GM21825 (cell line): Measurements from ENCODE around the gene AKAP13.

ENCODE experiments used
- ATAC-seq: cut with Tn5 transposase; IDR thresholded peaks from one replicate; pipeline ENCODE4 v1.9.1; 2021; ENCODE audit warnings: mild to moderate bottlenecking, moderate library complexity; ENCODE audit not compliant: unreplicated experiment

Gene AKAP13

DNA sequence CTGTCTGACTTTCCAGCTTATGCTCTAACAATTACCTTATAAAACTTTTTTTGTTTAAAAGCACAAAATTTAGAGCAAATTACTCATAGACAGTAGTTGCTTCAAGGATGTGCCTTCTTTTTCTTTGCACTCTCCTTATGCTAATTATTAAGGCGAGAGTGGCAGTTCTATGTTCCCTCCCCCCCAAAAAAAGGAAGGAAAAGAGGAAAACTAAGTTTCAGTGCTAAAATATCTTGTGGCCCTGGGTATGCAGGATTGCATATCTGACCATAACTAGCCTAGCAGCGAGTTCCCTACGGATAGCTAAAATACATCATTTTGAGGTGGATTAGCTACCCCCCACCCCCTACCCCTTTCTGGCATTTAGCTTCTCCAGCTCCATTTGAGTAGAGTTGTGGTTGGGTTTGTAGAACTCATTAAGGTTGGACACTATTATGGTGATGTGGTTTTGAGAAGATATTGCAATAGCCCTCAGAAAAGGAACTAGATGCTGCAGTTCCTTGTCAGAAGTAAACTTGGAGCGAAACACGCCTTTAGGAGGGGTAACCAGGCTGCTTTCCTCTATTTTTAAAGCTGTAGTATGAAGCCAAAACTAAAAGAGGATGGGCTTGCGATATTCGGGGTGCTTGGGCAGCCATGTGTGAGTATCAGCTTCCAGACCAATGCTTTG, 174.6 kb downstream of the AKAP13 start:
- ATAC-seq, result peak; percentile 45

DNA sequence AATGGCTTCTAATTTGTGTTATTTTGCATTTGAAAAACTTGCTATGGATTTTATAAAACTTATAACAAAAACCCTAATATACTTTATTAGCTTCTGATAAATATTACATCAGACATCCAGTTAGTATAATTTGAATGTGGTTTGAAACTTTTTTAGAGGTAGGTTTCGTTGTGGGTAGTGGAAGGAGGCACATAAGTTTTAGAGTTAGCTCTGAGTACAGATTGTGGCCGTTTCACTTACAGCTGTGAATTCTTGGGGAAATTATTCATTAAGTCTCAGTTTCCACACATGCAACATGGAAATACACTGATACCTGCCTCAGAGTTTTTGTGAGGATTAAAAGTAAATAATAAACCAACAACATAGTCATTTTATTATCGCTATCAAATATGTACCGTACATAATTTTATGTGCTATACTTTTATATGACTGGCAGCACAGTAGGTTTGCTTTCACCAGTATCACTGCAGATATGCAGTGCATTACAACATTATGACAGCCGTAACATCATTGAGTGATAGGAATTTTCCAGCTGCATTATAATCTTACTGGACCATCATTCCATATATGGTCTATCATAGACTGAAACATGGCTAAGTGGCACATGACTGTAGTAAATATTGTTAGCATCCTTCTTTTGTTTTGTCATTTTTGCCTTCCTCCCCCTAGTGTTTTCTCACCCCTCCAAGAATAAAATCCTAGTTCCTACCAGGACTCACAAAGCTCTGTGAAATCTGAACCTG, 175.6 kb downstream of the AKAP13 start:
- ATAC-seq, result peak; percentile 65

DNA sequence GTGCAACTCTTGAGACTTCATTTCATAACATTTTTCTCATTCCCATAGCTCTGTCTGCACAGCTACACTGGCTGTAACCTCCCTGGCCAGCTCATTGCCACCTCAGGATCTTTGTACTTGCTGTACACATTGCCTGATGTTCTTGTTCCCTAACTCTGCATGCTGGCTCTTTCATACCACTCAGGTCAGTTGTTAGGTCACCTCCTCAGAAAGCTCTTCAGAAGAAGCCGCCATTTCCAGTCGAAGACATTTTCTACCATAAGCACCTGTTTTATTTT, 176.2 kb downstream of the AKAP13 start:
- ATAC-seq, result no peak

DNA sequence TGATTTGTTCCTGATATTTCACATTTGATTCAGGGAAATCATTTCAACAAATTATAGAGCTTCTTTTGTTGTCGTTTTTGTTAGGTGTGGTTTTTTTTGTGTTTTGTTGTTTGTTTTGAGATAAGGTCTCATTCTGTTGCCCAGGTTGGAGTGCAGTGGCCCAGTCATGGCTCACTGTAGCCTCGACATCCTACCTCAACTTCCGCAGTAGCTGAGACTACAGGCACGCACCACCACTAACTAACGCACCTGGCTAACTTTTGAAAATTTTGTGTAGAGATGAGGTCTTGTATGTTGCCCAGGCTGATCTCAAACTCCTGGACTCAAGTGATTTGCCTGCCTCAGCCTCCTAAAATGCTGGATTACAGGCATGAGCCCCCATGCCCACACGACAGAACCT, 177.0 kb downstream of the AKAP13 start:
- no peak for ATAC-seq

DNA sequence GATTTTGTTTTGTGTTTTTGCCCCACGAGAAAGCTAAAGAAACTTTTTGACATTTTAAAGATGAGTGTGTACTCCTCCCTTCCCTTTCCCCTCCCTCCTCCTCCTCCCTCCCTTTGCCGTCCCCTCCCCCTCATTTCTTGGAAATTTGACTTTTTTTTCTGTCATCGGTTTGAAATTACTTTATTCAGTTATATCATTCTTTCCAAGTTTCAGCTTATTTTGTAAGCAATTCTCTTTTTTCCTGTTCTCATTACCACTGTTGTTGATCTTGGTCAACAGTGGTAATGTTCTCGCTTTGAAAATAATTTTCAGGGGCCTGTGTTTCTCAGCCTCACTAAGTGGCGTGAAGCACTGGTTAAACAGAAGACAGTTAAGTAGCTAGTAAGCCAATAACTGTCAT, 178.4 kb downstream of the AKAP13 start:
- no peak for ATAC-seq

DNA sequence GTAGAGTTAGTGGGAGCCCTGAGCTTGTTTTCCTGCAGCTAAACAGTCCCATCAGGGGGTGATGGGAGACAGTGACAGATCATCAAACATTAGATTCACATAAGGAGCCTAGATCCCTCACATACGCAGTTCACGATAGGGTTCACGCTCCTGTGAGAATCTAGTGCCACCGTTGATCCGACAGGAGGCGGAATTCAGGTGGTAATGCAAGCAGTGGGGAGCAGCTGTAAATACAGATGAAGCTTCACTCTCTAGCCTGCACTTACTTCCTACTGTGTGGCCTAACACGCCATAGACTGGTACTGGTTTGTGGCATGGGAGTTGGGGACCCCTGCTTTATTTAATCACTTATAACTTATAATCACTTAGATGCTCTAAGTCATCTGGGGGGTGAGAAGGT, 179.1 kb downstream of the AKAP13 start:
- ATAC-seq, result no peak

DNA sequence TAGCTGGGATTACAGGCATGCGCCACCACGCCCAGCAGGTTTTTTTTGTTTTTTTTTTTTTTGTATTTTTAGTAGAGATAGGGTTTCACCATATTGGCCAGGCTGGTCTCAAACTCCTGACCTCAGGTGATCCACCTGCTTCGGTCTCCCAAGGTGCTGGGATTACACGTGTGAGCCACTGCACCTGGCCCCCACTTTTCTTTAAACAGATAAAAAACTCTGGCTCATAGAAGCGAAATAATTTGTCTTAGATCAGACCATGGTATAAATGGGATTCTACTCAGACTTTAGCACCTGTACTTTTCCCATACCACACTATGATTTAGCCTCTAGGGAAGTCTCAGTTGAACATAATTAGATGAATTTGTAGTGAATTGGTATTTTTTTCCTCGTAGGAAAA, 182.4 kb downstream of the AKAP13 start:
- no peak for ATAC-seq

DNA sequence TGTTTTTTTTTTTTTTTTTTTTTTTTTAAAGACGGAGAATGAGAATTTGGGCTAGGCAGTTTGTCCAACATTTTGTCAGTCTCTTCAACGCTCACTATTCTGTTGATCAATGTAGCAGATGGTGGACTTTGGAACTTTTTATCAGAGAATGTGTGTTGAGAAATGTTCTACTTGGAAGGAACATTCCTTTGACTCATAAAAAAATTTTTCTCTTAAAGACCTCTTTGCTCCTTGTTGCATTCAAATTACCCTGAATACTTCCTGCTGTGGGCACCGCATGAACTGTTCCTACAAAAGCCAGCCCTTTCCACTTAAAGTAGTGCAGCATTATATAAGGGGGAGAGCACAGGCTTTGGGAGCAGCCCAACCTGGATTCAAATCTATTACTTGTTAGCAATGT, 182.9 kb downstream of the AKAP13 start:
- ATAC-seq, result no peak

DNA sequence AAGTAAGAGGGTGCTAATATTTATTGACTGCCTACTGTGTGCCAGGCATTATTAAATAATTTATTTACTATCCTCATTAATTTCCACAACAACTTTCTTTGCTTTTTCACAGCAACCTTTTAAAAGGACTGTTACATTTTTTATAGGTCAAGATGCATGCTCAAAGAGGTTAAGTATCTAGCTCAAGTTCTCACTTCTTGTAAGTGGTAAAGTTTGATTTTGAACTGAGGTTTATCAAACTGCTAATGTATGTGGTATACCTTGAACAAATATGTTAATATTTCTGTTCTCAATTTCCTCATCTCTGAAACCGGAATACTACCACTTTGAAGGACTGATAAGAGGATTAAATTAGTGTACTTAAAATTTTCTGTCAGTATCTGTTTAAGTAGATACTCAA, 183.3 kb downstream of the AKAP13 start:
- no peak for ATAC-seq

DNA sequence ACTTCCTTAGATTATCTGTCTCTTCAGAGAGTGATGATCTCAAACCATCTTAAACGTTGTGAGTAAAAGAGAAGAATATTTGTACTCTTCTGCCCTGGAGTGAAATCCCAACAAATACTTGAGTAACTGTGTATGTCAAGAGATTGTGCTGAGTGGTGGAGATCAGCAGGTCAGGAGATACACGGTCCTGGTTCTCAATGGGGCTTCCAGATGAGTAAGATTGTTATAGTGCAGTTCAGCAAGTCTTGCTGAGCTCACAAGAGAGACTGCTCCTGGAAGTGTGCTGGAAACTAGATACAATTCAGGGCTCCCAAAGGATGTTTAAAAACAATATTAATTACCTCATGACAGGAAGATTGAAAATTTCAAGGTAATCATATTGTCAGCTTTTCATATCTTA, 184.3 kb downstream of the AKAP13 start:
- no peak for ATAC-seq

DNA sequence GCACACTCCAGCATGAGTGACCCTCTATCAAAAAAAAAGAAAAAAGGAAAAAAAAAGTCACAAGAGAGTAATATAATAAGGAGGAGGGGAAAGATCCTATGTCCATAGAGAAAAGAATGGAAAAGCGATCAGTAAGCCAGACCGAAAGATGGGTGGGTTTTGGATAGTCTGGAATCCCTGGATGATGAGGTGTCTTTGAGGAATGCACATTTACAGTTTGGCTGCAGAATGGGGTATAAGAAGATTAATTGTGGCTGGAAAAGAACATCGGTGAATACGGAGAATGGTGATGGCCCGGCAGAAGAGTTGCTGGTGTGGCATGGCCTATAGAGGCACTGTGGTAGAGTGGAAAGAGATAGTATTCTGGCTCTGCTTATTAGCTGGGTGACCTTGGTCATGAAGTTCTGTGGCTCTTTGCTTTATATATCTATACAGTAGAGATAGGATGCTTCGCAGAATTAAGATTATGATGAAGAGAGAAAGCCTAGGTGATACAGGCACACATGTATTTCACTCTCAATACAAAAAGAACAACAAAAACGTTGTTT, 187.9 kb downstream of the AKAP13 start:
- no peak for ATAC-seq

DNA sequence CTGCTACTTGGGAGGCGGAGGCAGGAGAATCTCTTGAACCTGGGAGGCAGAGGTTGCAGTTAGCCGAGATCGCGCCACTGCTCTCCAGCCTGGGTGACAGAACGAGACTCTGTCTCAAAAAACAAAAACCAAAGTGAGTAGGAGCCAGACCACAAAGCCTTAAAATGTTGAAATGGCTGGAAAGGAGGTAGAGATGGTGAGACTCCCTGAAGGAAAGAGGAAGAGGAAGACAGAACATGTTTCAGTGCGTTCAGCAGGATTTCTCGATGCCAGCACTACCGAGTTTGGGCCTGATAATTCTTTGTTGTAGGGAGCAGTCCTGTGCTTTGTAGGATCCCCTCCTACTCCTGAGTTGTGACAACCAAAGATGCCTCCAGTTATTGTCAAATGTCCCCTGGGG, 189.9 kb downstream of the AKAP13 start:
- ATAC-seq, result no peak

DNA sequence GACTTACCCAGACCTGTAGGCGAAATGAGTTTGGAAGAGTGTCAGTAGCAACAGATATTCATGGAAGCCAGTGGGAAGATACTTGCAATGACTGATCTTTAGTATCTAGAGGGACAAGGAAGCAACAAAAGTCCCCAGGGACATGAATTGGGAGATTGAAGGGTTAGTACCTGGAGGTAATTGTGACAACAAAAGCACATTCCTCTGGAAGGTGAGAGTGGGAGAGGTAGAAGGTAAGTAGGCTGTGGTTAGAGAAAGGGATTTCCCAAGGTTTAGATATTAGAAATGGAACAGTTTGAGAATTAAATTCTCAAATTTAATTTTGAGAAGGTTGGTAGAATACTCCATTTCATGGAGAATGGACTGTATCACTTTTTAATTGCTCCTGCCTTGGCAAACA, 191.4 kb downstream of the AKAP13 start:
- no peak for ATAC-seq

DNA sequence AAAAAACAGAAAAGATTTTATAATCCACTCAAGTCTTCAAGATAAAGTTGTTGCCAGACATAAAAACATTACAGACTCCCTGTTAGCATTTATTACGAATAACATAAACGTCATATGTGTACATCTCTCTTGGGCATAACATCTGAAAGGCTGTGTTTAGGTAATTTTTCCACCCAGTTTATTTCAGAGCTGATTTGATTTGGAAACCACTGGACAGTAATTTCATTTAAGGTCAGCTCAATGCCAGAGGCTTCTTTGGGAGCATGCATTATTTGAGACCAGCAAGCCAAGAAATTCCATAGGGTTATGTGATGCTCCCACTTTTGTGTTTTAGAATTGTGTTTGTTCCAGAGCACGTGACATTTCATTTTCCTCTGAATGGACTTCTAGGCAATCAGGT, 196.0 kb downstream of the AKAP13 start:
- ATAC-seq, result no peak

DNA sequence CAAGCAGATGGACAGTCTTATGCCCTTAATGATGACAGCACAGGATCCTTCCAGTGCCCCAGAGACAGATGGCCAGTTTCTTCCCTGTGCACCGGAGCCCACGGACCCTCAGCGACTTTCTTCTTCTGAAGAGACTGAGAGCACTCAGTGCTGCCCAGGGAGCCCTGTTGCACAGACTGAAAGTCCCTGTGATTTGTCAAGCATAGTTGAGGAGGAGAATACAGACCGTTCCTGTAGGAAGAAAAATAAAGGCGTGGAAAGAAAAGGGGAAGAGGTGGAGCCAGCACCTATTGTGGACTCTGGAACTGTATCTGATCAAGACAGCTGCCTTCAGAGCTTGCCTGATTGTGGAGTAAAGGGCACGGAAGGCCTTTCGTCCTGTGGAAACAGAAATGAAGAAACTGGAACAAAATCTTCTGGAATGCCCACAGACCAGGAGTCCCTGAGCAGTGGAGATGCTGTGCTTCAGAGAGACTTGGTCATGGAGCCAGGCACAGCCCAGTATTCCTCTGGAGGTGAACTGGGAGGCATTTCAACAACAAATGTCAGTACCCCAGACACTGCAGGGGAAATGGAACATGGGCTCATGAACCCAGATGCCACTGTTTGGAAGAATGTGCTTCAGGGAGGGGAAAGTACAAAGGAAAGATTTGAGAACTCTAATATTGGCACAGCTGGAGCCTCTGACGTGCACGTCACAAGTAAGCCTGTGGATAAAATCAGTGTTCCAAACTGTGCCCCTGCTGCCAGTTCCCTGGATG, 198.7 kb downstream of the AKAP13 start:
- ATAC-seq, result no peak

DNA sequence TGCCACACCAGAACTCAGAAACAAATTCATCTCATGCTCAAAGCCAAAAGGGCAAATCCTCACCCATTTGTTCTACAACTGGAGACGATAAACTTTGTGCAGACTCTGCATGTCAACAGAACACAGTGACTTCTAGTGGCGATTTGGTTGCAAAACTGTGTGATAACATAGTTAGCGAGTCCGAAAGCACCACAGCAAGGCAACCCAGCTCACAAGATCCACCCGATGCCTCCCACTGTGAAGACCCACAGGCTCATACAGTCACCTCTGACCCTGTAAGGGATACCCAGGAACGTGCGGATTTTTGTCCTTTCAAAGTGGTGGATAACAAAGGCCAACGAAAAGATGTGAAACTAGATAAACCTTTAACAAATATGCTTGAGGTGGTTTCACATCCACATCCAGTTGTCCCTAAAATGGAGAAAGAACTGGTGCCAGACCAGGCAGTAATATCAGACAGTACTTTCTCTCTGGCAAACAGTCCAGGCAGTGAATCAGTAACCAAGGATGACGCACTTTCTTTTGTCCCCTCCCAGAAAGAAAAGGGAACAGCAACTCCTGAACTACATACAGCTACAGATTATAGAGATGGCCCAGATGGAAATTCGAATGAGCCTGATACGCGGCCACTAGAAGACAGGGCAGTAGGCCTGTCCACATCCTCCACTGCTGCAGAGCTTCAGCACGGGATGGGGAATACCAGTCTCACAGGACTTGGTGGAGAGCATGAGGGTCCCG, 199.7 kb downstream of the AKAP13 start:
- ATAC-seq, result no peak

DNA sequence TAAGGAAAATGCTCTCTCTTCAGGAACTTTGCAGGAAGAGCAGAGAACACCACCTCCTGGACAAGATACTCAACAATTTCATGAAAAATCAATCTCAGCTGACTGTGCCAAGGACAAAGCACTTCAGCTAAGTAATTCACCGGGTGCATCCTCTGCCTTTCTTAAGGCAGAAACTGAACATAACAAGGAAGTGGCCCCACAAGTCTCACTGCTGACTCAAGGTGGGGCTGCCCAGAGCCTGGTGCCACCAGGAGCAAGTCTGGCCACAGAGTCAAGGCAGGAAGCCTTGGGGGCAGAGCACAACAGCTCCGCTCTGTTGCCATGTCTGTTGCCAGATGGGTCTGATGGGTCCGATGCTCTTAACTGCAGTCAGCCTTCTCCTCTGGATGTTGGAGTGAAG, 200.5 kb downstream of the AKAP13 start:
- peak; percentile 23 for ATAC-seq

DNA sequence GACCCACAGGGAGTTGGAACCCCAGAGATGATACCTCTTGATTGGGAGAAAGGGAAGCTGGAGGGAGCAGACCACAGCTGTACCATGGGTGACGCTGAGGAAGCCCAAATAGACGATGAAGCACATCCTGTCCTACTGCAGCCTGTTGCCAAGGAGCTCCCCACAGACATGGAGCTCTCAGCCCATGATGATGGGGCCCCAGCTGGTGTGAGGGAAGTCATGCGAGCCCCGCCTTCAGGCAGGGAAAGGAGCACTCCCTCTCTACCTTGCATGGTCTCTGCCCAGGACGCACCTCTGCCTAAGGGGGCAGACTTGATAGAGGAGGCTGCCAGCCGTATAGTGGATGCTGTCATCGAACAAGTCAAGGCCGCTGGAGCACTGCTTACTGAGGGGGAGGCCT, 201.1 kb downstream of the AKAP13 start:
- no peak for ATAC-seq

DNA sequence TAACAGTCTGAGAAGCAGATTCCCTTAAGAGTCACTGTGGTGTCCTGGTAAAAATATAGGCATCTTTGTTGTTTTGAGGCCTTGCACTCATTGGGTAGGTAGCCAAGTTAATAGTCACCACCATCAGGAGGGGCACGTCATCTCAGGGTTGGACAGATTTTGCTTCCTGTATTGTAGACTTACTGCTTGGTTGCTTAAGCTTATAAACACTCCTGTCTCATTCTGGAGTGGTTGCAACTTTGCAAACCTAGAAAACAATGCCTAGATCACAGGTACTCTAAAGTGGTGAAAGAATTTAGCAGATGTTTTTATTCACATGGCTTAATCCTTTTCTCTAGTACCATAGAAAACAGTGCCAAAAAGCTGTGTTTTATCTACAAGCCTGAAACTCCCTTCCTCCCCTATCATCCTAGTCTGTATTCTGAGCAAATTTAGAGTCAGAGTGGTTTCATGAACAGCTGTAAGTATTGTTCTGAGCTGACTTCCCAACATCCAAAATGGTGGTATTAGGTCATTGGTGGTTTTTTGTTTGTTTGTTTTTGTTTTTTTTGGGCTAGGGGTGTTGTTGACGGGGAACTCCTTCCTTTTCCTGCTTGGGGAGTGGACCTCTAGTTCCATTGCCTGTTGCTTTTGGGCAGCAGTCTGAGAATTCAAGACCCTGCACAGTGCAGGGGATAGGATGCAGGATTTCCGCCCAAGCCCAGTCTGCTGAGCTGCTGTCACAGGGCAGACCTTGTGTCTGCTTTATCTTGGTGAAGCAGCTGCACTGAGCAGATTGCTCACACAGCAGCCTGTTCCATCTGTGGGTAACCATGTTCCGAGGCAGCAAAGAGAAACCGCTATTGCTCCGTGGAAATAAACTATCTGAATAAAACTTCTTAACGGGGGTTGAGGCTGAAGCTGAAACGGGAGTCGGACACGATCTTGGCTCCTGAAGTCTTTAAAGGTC, 202.0 kb downstream of the AKAP13 start:
- peak; percentile 47 for ATAC-seq

DNA sequence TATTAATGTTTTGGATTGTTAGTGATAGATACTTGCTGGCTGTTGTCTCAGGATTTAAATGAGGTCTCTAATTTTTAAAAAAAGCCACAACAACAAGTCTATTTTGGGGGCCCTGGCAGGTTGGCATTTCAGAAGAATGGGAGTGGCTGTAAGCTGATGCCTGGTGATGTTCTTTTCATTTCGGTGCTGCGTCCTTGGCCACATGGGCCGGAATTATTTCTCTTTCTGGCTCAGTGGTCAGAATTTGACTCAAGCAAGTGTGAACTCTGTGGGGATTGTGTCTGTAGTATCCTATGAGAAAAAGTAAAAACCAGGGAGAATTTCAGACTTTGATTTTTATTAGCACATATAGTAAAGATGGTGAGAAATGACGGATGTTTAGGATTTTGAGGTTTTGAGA, 203.0 kb downstream of the AKAP13 start:
- ATAC-seq, result no peak
